GM21786 (cell line): ENCODE results near the gene MVP.
"Not testable (repeated sequence)": the region's sequence is repeated elsewhere in the genome, so short reads cannot be mapped to it uniquely, and the experiment has no call there.

ENCODE experiments used
- ATAC-seq: cut with Tn5 transposase; IDR thresholded peaks from one replicate; pipeline ENCODE4 v1.9.1; 2021; ENCODE audit not compliant: unreplicated experiment

MVP gene

DNA sequence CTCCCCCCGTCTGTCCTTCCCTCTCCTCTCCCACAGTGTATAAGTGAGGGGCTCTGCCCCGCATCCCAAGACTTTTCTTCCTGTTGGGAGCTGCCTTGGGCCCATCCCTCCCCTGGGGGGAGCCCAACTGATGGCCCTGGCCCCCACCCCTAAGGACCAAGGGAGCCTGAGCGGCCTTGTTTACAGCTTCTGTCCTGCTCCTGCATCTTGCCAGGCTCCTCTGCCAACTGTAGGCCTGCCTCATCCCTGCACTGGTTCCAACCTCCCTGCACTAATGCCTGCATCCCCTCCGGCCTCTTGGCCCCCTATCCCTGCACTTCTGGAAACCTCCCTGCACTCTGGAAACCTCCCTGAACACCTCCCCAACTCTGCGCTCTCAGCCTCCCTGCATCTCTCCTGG is 5.7 kb upstream of the MVP start:
- no peak for ATAC-seq

- no peak for ATAC-seq
Measured at GRCh38 chr16:29815032-29815721, 5.1 kb upstream of the MVP start.

- ATAC-seq: peak; percentile 50
Measured at GRCh38 chr16:29815793-29816693, 4.2 kb upstream of the MVP start, which contains the start of gene PAGR1. Gene PAGR1 (plus strand): TSS chr16:29816152. CDS start chr16:29816526, 374 bp downstream.

DNA sequence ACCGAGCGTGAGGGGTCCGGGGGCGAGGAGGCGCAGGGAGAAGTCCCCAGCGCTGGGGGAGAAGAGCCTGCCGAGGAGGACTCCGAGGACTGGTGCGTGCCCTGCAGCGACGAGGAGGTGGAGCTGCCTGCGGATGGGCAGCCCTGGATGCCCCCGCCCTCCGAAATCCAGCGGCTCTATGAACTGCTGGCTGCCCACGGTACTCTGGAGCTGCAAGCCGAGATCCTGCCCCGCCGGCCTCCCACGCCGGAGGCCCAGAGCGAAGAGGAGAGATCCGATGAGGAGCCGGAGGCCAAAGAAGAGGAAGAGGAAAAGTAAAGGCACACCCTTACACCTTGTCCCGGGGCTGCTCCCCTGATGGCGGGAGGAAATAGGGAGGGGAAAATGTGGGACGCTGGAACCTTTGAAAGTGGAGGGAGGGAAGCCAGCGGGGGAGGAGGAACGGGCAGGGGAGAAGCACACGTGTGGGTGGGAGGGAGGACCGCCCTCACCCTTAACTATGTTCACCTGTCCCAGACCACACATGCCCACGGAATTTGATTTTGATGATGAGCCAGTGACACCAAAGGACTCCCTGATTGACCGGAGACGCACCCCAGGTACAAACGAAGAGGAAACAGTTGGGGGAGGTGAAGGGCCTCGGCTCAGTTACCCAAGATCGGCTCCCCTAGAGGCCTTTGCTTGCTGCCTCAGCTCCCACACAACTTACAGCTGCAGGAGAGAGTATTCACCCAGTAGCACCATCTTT is 3.4 kb upstream of the MVP start:
- no peak for ATAC-seq

- ATAC-seq: no peak
Measured at GRCh38 chr16:29818082-29818481, 2.2 kb upstream of the MVP start.

DNA sequence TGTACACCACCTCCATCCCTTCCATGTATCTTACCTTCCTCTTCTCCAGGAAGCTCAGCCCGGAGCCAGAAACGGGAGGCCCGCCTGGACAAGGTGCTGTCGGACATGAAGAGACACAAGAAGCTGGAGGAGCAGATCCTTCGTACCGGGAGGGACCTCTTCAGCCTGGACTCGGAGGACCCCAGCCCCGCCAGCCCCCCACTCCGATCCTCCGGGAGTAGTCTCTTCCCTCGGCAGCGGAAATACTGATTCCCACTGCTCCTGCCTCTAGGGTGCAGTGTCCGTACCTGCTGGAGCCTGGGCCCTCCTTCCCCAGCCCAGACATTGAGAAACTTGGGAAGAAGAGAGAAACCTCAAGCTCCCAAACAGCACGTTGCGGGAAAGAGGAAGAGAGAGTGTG is 756 bp upstream of the MVP start:
- ATAC-seq: no peak

GRCh38 chr16:29820730-29821642 is 724 bp downstream of the MVP start:
- ATAC-seq: peak; percentile 44

DNA sequence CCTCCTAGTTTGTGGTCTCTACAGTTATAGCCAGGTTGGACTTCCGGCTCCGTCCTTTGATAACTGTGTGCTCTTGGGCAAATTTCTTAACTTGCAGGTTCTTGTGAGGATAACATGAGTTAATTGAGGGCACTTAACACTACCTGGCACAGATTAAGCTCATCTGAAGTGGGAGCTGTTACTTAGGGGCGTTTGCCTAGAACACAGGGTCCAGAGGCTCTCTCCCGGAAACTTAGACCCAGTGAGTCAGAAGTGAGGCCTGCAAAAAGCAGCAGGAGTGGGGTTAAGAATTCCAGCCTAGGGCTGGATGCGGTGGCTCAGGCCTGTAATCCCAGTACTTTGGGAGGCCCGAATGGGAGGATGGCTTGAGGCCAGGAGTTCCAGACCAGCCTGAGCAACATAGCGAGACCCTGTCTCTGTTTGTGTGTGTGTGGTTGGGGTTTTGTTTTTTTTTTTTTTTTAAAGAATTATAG is 1.4 kb downstream of the MVP start:
- ATAC-seq: no peak

DNA sequence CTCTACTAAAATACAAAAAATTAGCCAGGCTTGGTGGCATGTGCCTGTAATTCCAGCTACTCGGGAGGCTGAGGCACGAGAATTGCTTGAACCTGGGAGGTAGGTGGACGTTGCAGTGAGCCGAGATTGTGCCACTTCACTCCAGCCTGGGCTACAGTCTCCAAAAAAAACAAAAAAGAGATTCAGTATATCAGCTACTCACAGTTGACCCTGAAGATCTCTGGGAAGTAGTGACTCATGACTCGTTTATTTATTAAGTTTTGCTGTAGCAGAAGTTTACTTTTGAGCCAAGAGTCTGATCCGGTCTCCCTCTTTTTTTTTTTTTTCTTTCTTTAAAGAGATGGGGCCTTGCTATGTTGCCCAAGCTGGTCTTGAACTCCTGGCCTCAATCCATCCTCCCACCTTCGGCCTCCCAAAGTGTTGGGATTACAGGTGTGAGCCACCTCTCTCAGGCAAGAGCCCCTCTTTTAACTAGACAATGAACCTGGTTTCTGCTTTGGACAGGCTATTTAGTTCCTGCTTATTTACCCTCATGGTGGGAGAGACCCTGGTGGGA is 4.4 kb downstream of the MVP start:
- ATAC-seq: no peak

- no peak for ATAC-seq
Measured at GRCh38 chr16:29825145-29826044, 5.1 kb downstream of the MVP start.

DNA sequence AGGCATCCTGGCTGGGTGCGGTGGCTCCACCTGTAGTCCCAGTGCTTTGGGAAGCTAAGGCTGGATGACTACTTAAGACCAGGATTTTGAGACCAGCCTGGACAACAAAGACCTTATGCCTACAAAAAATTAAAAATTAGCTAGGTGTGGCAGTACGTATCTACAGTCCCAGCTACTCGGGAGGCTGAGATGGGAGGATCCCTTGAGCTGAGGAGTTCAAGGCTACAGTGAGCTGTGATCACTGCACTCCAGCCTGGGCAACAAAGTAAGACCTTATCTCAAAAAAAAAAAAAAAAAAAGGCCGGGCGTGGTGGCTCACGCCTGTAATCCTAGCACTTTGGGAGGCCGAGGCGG is 6.1 kb downstream of the MVP start:
- ATAC-seq: no peak

DNA sequence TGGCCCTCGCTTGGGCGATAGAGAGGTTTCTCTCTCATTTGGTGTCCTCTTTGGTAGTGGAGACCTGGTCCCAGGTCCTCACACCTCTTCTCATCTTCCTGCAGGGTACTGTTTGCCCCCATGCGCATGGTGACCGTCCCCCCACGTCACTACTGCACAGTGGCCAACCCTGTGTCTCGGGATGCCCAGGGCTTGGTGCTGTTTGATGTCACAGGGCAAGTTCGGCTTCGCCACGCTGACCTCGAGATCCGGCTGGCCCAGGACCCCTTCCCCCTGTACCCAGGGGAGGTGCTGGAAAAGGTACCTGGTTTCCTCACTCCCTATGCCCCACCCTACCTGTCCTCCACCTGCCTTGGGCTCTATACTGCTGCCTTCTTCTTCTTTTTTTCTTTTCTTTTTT is 10.5 kb downstream of the MVP start:
- ATAC-seq: no peak

DNA sequence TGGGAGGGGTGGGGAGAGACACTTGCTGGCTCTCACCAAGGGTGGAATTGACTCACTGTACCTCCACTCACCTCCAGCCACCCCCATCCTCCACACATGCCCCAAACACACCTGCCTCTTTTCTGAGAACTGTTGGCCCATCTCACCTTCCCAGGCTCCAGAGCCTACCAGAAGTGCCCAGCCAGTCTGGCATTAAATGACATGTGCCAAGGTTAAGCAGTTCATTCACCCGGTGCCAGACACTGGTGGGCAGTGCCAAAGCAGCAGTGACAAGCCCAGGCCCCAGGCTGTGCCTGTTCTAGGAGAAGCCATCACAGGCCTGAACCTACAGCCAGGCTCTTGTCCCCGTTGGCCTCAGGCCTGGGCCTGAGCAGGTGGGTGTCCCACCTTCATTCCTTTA is 11.2 kb downstream of the MVP start:
- ATAC-seq: no peak

DNA sequence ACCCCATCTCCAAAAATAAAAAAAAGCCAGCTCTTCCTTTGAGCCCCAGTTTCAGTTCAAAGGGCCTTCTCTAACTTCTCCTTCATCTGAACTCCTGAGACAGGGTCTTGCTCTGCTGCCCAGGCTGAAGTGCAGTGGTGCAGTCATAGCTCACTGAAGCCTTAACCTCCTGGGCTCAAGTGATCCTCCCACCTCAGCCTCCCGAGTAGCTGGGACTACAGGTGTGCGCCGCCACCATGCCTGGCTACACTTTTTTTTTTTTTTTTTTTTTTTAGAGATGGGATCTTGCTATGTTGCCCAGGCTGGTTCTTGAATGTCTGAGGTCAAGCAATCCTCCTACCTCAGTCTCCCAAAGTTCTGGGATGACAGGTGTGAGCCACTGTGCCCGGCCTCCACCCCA is 13.0 kb downstream of the MVP start:
- ATAC-seq: not testable (repeated sequence)

DNA sequence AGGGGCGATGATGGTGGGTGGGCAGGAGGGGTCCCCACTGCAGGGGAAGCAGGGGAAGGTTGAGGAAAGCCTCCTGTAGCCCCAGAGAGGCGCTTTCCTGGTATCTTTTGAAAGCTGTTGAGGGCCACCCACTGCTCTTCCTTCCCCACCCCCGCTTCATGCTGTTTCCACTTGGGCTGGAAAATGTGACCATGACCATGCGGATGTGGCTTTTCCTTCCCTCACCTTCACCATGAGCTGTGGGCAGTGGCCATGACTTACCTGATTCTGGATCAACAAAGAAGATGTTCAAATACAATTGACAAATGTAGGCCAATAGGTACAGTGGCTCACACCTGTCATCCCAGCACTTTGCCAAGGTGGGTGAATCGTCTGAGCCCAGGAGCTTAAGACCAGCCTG is 13.8 kb downstream of the MVP start:
- ATAC-seq: no peak

- ATAC-seq: no peak
Measured at GRCh38 chr16:29835926-29836325, 15.7 kb downstream of the MVP start.

GRCh38 chr16:29836623-29837022 is 16.4 kb downstream of the MVP start:
- ATAC-seq: no peak

GRCh38 chr16:29837841-29838240 is 17.6 kb downstream of the MVP start:
- ATAC-seq: no peak

DNA sequence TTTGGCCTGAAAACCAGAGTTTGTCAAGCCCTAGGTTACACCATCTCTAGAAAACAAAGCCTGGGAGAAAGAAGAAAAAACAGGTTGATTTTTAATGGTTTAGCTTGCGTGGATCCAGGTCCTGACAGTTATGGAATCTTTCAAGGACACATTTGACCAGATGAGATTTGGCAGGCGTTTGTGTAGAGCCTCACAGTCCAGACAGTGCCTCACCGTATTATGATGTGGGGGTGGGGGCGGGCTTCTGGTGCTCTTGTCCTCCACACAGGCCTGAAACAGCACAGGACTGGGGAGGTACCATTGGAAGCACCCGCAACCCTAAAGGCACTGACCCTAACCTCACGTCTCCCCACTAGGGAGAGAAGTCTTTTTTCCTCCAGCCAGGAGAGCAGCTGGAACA is 19.6 kb downstream of the MVP start:
- no peak for ATAC-seq
